ENCODE results near the gene DLGAP4.
"Not testable (repeated sequence)": the region's sequence is repeated elsewhere in the genome, so short reads cannot be mapped to it uniquely, and the experiment has no call there.

DLGAP4 gene

DNA sequence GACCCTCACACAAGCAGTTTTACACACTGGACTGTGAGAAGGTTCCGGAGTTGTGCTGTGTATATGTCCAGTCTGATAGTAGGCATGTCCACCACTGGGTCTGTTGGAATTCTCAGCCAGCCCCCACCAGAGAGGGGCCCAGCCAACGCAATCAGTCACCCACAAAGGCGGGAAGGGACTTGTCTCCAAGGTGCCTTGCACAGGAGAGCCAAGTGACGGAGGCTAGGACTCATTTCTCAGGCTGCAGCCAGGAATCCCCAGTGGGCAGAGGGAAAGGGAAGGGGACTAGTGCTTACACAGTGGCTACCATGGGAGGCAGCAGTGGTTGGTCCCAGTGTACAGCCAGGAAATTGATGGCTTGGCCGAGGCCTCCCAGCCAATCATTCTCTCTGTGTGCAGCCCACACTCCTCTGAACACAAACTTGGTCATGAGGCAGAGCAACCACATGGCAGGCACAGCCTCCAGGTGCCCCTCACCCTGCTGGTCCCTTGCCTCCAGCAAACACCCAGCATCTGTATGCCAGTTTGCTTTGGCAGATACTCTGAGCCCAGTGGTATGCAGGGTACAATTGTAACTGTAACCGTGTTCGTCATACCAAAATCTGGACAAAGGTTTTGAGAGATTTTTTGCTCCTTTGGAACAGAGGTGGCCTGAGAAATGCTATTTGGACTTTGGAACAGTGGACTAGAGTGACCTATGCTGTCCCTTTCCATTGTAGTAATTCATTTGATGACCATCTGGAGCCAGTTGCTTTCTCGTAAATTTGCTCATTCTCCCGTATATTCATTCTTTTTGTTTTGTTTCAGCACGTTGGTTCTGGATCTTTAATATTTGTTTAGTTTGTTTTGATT lies 162.2 kb downstream of the DLGAP4 start:
- peak overlapping the region; percentile 95 for H3K27ac ChIP-seq

DNA sequence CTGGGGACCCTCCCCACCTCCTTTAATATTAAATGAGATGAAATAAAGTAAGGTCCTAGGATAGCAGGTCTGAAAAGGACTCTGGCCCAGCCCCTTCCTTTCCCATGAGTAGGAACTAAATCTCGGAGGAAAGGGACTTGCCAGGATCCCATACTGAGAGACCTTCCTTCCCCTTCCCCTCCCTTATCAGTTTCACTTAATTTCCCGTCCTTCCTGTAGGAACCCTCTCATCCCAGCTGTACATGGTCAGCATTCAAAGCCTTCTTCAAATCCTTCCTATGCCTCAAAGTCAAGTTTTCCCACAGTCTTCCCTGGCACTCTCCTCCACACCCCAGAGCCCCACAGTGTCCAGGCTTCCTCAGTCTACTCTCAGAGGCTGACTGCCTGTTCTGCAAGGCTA lies 163.8 kb downstream of the DLGAP4 start:
- peak overlapping the region; percentile 95 for H3K27ac ChIP-seq
- TF ChIP-seq, protein P1, sequence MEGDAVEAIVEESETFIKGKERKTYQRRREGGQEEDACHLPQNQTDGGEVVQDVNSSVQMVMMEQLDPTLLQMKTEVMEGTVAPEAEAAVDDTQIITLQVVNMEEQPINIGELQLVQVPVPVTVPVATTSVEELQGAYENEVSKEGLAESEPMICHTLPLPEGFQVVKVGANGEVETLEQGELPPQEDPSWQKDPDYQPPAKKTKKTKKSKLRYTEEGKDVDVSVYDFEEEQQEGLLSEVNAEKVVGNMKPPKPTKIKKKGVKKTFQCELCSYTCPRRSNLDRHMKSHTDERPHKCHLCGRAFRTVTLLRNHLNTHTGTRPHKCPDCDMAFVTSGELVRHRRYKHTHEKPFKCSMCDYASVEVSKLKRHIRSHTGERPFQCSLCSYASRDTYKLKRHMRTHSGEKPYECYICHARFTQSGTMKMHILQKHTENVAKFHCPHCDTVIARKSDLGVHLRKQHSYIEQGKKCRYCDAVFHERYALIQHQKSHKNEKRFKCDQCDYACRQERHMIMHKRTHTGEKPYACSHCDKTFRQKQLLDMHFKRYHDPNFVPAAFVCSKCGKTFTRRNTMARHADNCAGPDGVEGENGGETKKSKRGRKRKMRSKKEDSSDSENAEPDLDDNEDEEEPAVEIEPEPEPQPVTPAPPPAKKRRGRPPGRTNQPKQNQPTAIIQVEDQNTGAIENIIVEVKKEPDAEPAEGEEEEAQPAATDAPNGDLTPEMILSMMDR (conservative IDR thresholded peaks at IDR 0.05): no peak

More for the DNA sequence above, 162.2 kb downstream of the DLGAP4 start:
- TF ChIP-seq, protein P1 (conservative IDR thresholded peaks at IDR 0.05): no peak

DNA sequence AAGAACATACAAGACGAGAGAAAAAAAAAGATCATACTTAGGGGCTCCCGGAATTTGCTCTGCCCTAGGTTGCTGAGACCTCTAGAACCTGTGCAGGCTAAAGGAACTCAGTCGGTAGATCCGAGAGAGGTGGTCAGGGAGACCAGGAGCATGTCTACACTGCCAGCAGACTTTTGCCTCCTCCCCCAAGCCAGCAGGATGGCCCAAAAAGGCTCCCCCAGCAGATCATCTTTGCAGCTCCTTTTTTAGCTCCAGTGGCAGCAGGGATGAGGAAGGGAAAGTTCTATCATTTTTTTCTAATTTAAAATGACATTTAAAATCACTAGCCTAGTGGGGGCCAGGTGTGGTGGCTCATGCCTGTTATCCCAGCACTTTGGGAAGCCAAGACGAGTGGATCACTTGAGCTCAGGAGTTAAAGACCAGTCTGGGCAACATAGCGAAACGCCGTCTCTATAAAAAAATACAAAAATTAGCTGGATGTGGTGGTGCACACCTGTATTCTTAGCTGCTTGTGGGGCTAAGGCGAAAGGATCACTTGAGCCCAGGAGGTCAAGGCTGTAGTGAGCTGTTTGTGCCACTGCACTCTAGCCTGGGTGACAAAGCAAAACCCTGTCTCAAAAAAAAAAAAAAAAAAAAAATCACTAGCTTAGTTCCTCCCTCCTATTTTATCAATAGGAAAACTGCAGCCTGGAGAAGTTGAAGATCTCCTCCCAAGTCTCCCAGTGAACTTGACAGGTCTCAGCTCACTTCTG lies 165.9 kb downstream of the DLGAP4 start:
- TF ChIP-seq, protein P1 (conservative IDR thresholded peaks at IDR 0.05): no peak
- H3K27ac ChIP-seq: peak overlapping the region; percentile 95

DNA sequence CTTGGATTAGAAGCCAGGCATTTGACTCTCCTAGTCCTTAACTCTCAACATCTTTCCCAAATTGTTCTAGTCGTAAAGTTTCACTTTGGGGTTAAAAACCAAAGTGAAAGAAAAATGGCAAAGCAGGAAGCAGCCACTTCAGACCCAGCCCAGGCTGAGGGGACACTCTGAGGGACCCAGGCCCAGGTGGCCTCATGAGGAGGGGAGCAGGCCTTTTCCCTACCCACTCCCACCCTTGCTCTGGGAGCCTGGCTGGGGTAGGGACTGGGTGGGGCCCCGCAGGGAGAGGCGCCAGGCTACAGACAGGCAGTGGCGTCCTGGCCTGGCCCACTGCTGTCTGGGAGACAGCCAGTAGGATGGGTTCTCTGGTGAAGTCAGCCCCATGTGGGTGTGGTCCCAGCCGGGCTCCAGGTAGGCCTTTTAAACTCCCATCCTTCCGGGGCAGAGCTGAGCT lies 166.5 kb downstream of the DLGAP4 start:
- peak overlapping the region; percentile 95 for H3K27ac ChIP-seq
- TF ChIP-seq, protein P1 (conservative IDR thresholded peaks at IDR 0.05): no peak

DNA sequence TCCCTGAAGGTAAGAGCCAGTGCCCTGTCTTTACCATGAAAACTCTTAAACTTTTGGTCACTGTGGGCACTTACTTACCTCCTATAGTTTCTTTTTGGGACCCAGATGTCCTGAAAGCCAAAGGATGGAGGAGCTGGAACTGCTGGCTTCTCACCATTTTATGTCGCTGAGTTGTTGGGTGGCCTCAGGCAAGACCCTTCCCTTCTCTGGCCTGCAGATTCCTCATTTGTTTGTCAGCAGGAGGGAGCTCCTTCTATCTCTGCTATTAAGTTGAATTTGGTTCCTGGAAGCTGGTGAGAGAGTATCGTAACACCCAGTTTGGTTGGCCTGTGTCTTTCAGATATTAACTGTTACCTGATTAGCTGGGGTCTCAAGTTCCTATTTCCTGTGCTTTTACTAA lies 167.0 kb downstream of the DLGAP4 start:
- TF ChIP-seq, protein P1 (conservative IDR thresholded peaks at IDR 0.05): no peak
- peak overlapping the region; percentile 95 for H3K27ac ChIP-seq

DNA sequence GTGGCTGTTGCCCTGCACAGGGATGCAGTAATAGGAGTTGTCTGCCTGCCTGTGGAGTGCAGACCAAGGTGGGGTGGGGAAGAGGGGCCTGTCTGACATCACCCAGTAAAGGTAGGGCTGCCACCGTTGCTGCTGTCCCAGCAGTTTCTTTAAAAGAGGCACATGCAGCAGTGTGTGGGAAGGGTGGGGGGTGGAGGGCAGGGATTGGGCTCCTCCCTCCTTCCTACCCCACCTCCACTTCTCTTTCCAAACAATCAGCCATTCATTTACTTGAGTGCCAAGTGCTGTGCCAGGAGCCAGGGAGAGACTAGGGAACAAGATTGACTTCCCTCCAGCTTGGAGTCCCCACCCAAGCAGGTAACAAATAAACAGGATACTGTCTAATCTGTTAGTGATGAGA lies 168.4 kb downstream of the DLGAP4 start:
- peak overlapping the region; percentile 95; the same call in 1 of the 2 replicates for H3K27ac ChIP-seq

DNA sequence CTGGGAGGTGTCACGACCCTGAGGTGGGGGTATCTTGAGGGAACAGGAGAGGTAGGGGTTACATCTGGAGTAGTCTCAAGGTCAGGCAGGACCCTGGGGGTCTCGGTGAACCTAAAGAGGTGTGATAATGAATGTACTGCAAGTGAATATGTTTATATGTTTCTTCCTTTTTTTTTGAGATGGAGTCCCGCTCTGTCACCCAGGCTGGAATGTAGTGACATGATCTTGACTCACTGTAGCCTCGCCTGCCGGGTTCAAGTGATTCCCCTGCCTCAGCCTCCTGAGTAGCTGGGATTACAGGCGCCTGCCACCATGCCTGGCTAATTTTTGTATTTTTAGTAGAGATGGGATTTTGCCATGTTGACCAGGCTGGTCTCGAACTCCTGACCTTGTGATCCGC lies 168.9 kb downstream of the DLGAP4 start:
- H3K27ac ChIP-seq: not testable (repeated sequence)

More for the DNA sequence above, 168.4 kb downstream of the DLGAP4 start:
- TF ChIP-seq, protein P1 (conservative IDR thresholded peaks at IDR 0.05): no peak
